ENCODE measurements around the gene OR52N2. TPM values are rescaled to one million over a fixed set of nuclear protein-coding genes. Genes with fewer than 3 reads are reported as not detected.

Gene OR52N2
- total and polyA plus RNA-seq, 12 donors: not detected

DNA sequence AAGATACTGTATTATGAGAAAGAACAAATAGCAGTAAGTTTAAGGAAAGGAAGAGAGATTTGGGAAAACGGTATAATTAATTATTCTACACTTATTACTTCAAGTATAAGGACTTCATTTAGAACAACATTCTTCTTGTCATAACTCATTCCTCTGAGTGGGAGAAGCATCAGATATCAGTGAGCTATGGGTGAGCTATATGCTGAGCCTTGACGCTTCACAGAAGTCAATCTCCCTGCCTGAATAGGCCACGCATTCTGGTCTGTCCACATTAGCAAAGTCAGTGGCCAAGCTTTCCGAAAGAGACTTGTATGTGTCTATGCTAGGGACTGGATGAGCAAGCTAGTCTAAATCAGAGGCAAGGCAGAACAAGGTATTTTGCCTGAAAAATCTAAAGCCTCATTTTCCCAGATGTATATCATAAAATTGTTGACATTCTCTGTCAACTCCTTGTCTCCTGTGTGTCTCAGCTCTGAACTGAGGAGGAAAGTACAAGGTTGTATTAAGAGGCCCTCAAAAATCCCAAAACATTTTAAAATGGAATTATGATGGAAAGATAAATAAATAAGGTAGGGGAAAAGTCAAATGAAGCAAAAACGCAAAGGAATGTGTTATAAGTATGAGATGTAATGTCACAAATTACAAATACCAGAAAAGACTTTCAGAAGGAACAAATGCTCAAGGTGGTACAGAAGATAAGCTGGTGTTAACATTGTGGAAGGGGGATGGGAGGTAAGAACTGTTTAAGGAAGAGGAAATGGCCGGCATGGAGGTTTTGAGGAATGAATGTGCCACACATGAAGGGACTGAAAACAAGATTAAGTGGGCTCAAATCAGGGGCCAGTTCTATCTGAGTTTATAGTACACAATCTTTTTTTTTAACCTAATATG is 1.4 kb downstream of the OR52N2 start:
- intact Hi-C loops (cut with DNase I): loop anchor here (2.0 to 10.0 kb wide), 16 partner anchors 113 to 1183 kb away; partner anchors contain the start of genes TRIM6 (in 3 of the 10), TRIM22 (in 2 of the 10), TRIM5 (in 2 of the 10) and OR51V1 (in 1 of the 10)
- Histone ChIP-seq H3K9me3 (no peaks in the 10 kb centered on the region), H3K36me3 (no peaks in the 10 kb centered on the region), H3K4me1 (peaks cover 0 to 16% (median 7%) of the 10 kb centered on the region in 9 donors), H3K27me3 (peaks cover 0 to 6% (median 0%) of the 10 kb centered on the region in 7 donors), H3K27ac (peak overlapping the region in 1 of 10 donors; percentile 9), H3K4me3 (no peak overlapping the region)
- ATAC-seq: no peak
- TF ChIP-seq, protein P1, sequence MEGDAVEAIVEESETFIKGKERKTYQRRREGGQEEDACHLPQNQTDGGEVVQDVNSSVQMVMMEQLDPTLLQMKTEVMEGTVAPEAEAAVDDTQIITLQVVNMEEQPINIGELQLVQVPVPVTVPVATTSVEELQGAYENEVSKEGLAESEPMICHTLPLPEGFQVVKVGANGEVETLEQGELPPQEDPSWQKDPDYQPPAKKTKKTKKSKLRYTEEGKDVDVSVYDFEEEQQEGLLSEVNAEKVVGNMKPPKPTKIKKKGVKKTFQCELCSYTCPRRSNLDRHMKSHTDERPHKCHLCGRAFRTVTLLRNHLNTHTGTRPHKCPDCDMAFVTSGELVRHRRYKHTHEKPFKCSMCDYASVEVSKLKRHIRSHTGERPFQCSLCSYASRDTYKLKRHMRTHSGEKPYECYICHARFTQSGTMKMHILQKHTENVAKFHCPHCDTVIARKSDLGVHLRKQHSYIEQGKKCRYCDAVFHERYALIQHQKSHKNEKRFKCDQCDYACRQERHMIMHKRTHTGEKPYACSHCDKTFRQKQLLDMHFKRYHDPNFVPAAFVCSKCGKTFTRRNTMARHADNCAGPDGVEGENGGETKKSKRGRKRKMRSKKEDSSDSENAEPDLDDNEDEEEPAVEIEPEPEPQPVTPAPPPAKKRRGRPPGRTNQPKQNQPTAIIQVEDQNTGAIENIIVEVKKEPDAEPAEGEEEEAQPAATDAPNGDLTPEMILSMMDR (IDR thresholded peaks at IDR 0.05): no peak
- 70 to 73% methylated on average over 6 of the region's 6 CpGs for WGBS, 2 donors
- no peak for DNase-seq

DNA sequence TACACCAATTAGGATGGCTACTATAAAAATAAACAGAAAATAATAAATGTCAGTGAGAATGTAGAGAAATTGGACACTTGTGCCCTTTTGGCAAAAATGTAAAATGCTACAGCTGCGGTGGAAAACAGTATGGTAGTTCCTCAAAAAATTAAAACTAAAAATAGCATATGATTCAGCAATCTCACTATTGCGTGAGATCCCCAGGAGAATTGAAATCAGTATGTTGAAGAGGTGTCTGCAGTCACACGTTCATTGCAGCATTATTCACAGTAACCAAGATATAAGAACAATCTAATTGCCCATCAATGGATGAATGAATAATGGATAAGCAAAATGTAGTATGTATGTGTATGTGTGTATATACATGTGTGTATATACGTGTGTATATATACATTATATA is 6.8 kb downstream of the OR52N2 start:
- H3K27ac ChIP-seq: no peak overlapping the region
- intact Hi-C loops (cut with DNase I): loop anchor here in 2 of 10 donors (10.0 kb wide), 1 partner anchor 691 kb away; no protein-coding TSS in a partner anchor
- ATAC-seq (no peak), DNase-seq (no peak)
- no peaks in the 10 kb centered on the region for H3K9me3 ChIP-seq
- no peak overlapping the region for H3K4me3 ChIP-seq
- no peaks in the 10 kb centered on the region for H3K27me3 ChIP-seq
- H3K36me3 ChIP-seq: no peaks in the 10 kb centered on the region
- 32 to 54% methylated on average over 4 of the region's 4 CpGs for WGBS, 2 donors
- TF ChIP-seq, protein P1 (IDR thresholded peaks at IDR 0.05): no peak
- H3K4me1 ChIP-seq: peaks cover 0 to 16% (median 0%) of the 10 kb centered on the region in 9 donors

DNA sequence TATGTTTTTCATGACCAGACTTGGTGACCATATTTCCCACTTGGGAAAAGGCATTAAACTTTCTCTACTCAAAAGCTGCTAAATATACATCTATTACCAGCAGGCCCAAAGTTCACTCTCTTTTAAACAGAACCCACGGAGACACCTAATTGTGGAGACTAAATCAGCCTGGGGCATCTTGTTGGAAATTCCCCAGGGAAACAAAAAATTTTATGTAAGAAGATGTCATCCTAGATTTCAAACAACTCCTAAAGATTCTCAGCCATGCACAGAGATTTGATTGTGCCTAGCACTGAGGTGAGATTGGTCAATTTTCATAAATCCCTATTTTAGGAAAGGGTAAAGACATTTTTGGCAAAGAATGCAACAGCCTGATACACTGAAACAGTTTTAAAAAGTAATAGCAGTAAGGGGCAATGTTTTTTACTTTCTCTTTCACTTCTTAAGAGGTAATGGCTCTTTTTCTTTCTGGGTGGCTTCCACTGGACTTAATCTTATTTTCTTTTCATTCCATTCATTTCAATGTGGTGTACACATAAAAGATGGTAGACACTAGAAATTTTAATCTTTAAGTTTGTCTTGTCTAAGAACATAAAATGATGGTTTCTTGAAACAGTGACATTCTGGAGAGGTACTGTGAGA is 9.6 kb downstream of the OR52N2 start:
- Histone ChIP-seq H3K9me3 (no peaks in the 10 kb centered on the region), H3K4me1 (peaks cover 0 to 16% (median 0%) of the 10 kb centered on the region in 9 donors), H3K27me3 (peaks cover 0 to 4% (median 0%) of the 10 kb centered on the region in 7 donors), H3K36me3 (no peaks in the 10 kb centered on the region), H3K4me3 (peak overlapping the region in 2 of 10 donors; percentile 6 to 8), H3K27ac (no peak overlapping the region)
- ATAC-seq (no peak), DNase-seq (no peak)
- intact Hi-C loops (cut with DNase I): loop anchor here in 2 of 10 donors (10.0 kb wide), 1 partner anchor 694 kb away; no protein-coding TSS in a partner anchor
- TF ChIP-seq, protein P1 (IDR thresholded peaks at IDR 0.05): no peak
- 27 to 49% methylated on average over 1 of the region's 1 CpG for WGBS, 2 donors

DNA sequence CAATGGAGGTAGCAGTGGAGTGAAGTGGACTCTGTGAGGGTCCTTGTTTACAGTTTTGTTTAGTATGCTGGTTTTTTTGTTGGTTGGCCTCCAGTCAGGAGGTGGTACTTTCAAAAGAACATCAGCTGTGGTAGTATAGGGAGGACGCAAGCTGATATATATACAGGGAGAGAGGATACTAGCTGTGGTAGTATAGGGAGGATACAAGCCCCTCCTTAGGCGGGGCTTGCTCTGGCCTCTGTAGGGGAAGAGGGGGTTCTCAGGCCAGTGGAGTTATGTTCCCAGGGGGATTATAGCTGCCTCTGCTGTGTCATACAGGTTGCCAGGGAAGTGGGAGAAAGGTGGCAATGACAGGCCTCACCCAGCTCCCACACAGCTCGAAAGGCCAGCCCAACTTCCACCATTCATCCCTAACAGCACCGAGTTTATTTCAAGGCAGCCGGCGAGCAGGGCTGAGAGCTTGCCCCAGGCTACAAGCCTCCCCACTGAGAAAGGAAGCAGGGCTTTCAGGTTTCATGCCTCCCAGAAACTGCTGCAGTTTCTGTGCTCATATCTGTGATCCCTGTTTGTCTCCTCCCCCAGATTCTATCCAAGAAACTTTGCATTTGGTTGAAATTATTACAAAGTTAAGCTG is 22.6 kb downstream of the OR52N2 start:
- TF ChIP-seq, protein P1 (IDR thresholded peaks at IDR 0.05): no peak
- DNase-seq: no peak
- no peaks in the 10 kb centered on the region for H3K4me1 ChIP-seq
- no peak overlapping the region for H3K4me3 ChIP-seq
- no peak overlapping the region for H3K27ac ChIP-seq
- H3K9me3 ChIP-seq: no peaks in the 10 kb centered on the region
- no peaks in the 10 kb centered on the region for H3K36me3 ChIP-seq
- ATAC-seq: no peak
- H3K27me3 ChIP-seq: no peaks in the 10 kb centered on the region
- WGBS, 2 donors: 77 to 84% methylated on average over 6 of the region's 6 CpGs
- intact Hi-C loops (cut with DNase I): no loop called here

All from heart right ventricle (tissue), 16 donors.